ENCODE results near the gene ATP13A3.

ATP13A3 gene

DNA sequence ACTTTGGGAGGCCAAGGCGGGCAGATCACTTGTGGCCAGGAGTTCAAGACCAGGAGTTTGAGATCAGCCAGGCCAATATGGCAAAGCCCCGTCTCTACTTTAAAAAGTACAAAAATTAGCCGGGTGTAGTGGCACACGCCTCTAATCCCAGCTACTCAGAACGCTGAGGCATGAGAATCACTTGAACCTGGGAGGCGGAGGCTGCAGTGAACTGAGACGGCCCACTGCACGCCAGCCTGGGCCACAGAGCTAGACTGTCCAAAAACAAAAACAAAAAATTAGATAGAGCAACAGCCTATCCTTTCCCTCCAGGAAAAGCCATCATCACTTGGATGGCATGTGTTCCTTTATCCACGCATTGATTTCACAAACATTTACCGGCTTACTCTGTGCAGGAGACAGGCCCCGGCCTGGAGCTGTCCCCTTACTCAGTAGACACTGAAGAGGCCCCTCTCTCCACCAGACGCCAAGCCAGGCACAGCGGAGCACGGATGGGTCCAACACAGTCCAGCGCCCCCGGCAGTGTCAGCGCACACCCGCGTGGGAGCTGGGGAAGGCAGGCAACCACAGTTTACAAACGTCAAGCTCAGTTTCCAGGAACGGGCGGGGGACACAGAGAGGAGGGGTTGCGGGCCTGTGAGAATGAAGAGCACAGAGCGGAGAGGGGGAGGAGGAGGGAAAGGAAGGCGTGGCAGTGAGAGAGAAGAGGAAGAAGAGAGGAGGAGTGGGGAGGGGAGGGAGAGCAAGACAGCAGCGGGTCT, 90.8 kb downstream of the ATP13A3 start:
- DNase-seq (ENCODE audit: low read depth in 2 of 2) = peak; percentile 56 to 64

GRCh38 chr3:194395212-194395611, 91.6 kb downstream of the ATP13A3 start:
- DNase-seq (ENCODE audit: low read depth in 2 of 2) = no peak

GRCh38 chr3:194392576-194392975, 94.2 kb downstream of the ATP13A3 start:
- no peak for DNase-seq (ENCODE audit: low read depth in 2 of 2)

- DNase-seq (ENCODE audit: low read depth in 2 of 2) = no peak
Observed at GRCh38 chr3:194390835-194391234, 96.0 kb downstream of the ATP13A3 start.

DNA sequence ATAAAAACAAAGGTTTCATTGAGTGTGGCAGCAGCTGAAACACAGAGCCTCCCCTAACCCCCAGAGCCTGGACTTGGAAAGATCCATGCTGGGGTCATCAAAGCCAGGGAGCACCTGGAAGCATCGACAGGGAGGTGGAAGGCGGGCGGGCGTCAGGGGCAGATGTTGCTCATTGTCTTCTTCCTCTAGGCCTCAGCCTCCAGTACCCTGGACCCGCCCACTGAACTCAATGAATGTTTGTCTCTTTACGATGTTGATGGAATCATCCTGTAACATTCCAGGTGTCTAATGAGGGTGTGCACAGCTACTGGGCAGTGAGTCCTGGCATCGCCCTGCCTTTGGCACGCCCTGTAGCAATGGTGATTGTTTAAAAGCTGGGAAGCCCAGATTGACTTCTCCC, 97.5 kb downstream of the ATP13A3 start:
- no peak for DNase-seq (ENCODE audit: low read depth in 2 of 2)

- no peak for DNase-seq (ENCODE audit: low read depth in 2 of 2)
Observed at GRCh38 chr3:194387926-194388418, 98.8 kb downstream of the ATP13A3 start.

DNA sequence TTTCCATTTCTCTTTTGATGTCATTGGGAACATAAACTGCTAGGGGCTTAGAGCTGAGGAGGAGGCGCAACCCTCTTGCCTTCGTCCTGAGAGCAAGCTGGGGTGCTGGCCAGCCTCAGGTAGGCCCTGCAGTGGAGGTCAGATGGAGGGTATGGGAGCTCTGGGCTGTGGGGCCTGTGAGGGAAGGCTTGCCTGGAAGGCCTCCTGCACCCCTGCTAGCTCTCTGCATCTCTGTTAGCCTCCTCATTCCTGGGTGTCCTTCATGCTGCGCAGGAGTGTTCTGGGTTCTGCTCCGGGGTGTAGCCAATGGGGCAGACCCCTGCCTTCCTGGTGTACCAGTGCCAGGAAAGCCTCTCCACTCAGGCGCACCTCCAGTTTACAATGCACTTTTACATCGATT, 99.5 kb downstream of the ATP13A3 start:
- DNase-seq (ENCODE audit: low read depth in 2 of 2) = no peak

DNA sequence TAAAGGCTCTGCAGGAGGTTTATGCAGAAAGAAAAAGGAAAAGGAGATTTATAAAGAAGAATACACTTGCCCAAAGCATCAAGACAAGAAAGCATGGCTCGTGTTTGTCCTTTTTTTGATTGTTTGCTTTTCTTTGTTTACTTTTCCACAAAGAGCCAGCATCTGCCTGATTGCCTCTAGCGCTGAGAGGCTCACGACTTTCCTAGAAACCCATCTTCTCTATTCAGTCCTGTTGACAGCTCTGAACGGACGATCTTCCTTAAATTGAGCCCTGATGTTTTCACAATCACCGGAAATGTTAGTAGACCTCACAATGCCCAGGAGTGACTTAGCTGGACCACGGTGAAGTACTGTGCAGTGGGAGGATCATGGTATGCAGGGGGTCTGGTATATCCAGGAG, 100.2 kb downstream of the ATP13A3 start:
- no peak for DNase-seq (ENCODE audit: low read depth in 2 of 2)

DNA sequence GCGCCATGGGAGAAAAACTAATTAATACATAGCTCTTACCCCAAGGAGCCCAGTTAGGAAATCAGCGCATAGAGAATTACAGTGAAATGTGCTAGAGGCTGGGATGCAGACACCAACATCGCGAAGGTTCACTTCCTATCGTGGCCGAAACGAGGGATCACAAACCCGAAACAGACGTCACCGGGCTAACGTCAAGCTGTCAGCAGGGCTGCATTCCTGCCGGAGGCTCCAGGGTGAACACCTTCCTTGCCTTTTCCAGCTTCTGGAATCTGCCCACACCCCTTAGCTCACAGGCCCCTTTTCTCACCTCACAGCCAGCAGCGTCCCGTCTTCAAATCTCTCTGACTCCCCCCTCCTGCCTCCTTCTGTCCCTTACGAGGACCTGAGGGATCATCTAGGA, 100.7 kb downstream of the ATP13A3 start:
- no peak for DNase-seq (ENCODE audit: low read depth in 2 of 2)

GRCh38 chr3:194384569-194385001, 102.2 kb downstream of the ATP13A3 start:
- DNase-seq (ENCODE audit: low read depth in 2 of 2) = no peak

GRCh38 chr3:194384156-194384555, 102.6 kb downstream of the ATP13A3 start:
- no peak for DNase-seq (ENCODE audit: low read depth in 2 of 2)

- DNase-seq (ENCODE audit: low read depth in 2 of 2) = no peak
Observed at GRCh38 chr3:194383276-194383940, 103.4 kb downstream of the ATP13A3 start.

GRCh38 chr3:194382892-194383223, 103.9 kb downstream of the ATP13A3 start:
- DNase-seq (ENCODE audit: low read depth in 2 of 2) = no peak

GRCh38 chr3:194382196-194382891, 104.5 kb downstream of the ATP13A3 start:
- DNase-seq (ENCODE audit: low read depth in 2 of 2) = no peak

DNA sequence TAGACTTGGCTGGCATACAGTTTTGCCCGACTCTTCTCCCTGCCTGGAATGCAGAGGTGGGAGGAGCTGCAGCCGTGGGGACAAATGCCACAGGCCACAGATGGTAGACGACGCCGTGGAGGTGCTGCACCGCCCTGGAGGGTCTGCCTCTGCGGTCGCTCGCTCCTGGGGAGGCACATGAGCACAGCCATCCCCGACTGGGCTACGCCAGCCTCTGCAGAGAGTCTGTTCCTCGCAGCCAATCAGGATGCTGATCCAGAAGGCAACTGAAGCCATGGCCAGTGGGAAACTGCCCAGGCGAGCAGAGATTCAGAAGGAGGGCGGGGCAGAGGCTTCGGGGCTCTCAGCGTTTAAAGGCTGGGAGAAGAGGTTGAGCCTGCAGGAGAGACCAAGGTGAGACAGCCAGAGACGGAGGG, 105.3 kb downstream of the ATP13A3 start:
- DNase-seq (ENCODE audit: low read depth in 2 of 2) = no peak

GRCh38 chr3:194380326-194380725, 106.5 kb downstream of the ATP13A3 start:
- DNase-seq (ENCODE audit: low read depth in 2 of 2) = no peak

GRCh38 chr3:194379651-194380050, 107.2 kb downstream of the ATP13A3 start:
- DNase-seq (ENCODE audit: low read depth in 2 of 2) = no peak

DNA sequence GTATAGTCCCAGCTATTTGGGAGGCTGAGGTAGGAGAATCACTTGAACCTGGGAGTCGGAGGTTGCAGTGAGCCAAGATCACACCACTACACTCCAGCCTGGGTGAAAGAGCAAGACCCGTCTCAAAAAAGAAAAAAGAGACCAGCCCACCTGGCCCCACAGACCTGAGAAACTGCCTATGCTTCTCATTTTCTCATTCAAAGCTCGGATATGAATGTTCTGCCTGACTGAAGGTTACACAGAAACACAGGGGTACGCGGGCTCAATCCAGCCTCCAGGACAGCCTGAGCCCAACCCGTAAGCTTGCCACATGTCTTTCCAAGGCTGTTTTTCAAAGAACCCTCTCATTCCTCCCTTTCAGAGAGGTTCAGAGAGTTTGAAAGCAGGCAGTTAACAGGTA, 107.6 kb downstream of the ATP13A3 start:
- DNase-seq (ENCODE audit: low read depth in 2 of 2) = no peak

- DNase-seq (ENCODE audit: low read depth in 2 of 2) = no peak
Observed at GRCh38 chr3:194377708-194378107, 109.1 kb downstream of the ATP13A3 start.

DNA sequence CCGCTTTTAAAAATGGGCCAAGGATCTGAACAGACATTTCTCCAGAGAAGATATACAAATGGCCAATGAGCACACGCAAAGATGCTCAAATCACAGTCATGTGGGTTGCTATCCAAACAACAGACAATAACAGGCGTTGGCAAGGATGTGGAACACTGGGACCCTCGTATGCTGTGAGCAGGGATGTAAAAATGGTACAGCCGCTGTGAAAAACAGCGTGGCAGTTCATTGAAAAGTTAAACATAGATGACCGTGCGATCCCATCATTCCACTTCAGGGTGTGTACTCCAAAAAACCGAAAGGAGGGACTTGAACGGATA, 110.6 kb downstream of the ATP13A3 start:
- no peak for DNase-seq (ENCODE audit: low read depth in 2 of 2)

DNA sequence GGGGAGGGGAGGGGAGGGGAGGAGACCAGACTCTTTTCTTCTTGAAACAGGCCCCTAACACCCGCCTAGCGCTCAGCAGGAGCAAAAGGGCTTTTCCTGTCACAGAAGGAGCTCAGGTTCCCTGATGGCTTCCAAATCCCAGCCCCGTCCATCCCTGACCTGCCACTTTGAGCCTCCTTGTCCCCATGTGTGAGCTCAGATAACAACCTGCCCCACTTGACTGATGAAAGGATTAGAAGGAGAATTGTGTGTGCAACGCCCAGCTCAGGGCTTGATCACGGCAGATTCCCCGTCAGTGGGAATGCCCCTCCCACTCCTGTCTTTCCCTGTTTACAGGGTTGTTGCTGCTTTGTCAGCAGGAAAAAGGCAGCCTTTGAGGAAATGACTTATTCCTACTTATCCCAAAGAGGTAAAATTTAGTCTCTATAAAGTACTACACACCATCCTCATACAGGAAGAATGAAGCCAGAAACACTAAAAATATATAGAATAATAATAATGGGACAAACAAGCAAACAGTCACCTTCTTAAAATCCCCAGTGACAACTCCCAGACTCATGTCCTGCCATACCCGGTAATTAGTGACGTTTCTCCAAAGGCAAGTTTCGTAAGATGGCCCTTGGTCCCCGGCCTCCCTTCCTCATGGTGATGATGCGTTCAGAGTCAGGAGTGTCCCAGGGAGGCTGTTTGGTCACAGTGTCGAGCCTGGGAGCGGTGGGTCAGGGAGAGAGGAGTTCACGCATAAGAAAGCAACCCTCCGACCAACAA, 111.1 kb downstream of the ATP13A3 start:
- no peak for DNase-seq (ENCODE audit: low read depth in 2 of 2)

- no peak for DNase-seq (ENCODE audit: low read depth in 2 of 2)
Observed at GRCh38 chr3:194374935-194375334, 111.9 kb downstream of the ATP13A3 start.
